MM.1S (cell line): ENCODE measurements around the gene FASTK.

Source experiments
- DNase-seq: peaks from one replicate; pipeline ENCODE4 v3.0.0-alpha.2; 2015
- H2AFZ ChIP-seq: fragments of 300-600 bp; sonication (generic); 2 replicates; pipeline ENCODE4 v1.6.0; 2016; ENCODE audit warnings: antibody characterized with exemption, low read length
- H3F3A ChIP-seq: fragments of 300-600 bp; sonication (generic); 2 replicates; pipeline ENCODE4 v1.6.1; 2016; ENCODE audit warnings: mild to moderate bottlenecking, antibody characterized with exemption, low read length, moderate library complexity, mixed read lengths; ENCODE audit not compliant: insufficient read depth
- H3K27ac ChIP-seq: fragments of 300-600 bp; sonication (generic); 2 replicates; pipeline ENCODE4 v1.5.1; 2016; ENCODE audit warnings: mild to moderate bottlenecking, low read length
- H3K27me3 ChIP-seq: fragments of 300-600 bp; sonication (generic); replicated peaks from 2 replicates; pipeline ENCODE4 v1.6.0; 2016; ENCODE audit warnings: low read length; ENCODE audit not compliant: insufficient read depth
- H3K36me3 ChIP-seq: fragments of 300-600 bp; sonication (generic); replicated peaks from 2 replicates; pipeline ENCODE4 v1.6.1; 2016; ENCODE audit warnings: mild to moderate bottlenecking, low read length, mixed read lengths; ENCODE audit not compliant: insufficient read depth
- H3K4me1 ChIP-seq: fragments of 300-600 bp; sonication (generic); 2 replicates; pipeline ENCODE4 v1.6.1; 2016; ENCODE audit warnings: low read length, mixed read lengths
- H3K4me2 ChIP-seq: fragments of 300-600 bp; sonication (generic); 2 replicates; pipeline ENCODE4 v1.6.0; 2016; ENCODE audit warnings: low read depth, low read length
- H3K4me3 ChIP-seq: fragments of 300-600 bp; sonication (generic); 2 replicates; pipeline ENCODE4 v1.5.1; 2016; ENCODE audit warnings: low read length, mixed read lengths
- H3K79me2 ChIP-seq: fragments of 300-600 bp; sonication (generic); 2 replicates; pipeline ENCODE4 v1.6.1; 2016; ENCODE audit warnings: mixed run types, low read length, mixed read lengths
- H3K9ac ChIP-seq: fragments of 300-600 bp; sonication (generic); 2 replicates; pipeline ENCODE4 v1.6.1; 2016; ENCODE audit warnings: low read length, mixed read lengths
- H3K9me2 ChIP-seq: fragments of 300-600 bp; sonication (generic); replicated peaks from 2 replicates; pipeline ENCODE4 v1.6.1; 2016; ENCODE audit warnings: mild to moderate bottlenecking, low read length, mixed read lengths; ENCODE audit not compliant: insufficient read depth
- H3K9me3 ChIP-seq: fragments of 300-600 bp; sonication (generic); replicated peaks from 2 replicates; pipeline ENCODE4 v1.6.1; 2016; ENCODE audit warnings: mild to moderate bottlenecking, low read length, mixed read lengths; ENCODE audit not compliant: insufficient read depth
- H4K20me1 ChIP-seq: fragments of 300-600 bp; sonication (generic); 2 replicates; pipeline ENCODE4 v1.6.1; 2016; ENCODE audit warnings: mild to moderate bottlenecking, low read length, moderate library complexity, mixed read lengths; ENCODE audit not compliant: insufficient read depth
- EZH2 ChIP-seq: fragments of 300-600 bp; sonication (generic); optimal IDR thresholded peaks from 2 replicates; pipeline ENCODE3; 2017; ENCODE audit warnings: low read depth, mild to moderate bottlenecking, antibody characterized with exemption, low read length, mixed read lengths
- EZH2phosphoT487 ChIP-seq: fragments of 300-600 bp; sonication (generic); IDR thresholded peaks from 2 replicates; pipeline ENCODE4 v1.6.1; 2018; ENCODE audit warnings: antibody characterized with exemption, low read length
- TF ChIP-seq, protein P1 (sequence below): fragments of 300-600 bp; sonication (generic); IDR thresholded peaks from 2 replicates; pipeline ENCODE4 v1.5.1; 2016; ENCODE audit warnings: antibody characterized with exemption, low read length, mixed read lengths

Gene FASTK

DNA sequence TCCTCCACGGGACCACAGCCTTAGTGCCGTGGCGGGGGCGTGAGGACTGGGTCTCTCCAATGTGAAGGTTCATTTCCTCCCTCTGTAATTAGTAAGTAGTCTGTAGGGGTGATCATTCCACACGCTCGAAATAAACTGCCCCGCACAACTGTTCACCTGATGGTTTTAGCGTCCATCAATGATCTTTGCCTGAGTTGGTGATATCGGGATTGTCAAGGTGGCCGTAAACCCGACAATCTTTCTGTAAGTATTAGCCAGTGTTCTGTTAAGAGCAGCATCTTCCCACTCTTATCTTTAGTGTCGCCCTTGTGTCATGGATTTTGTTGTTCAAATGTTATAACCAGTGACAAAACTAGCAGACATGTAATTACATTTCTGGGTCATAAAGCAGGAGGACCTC lies 23.4 kb upstream of the FASTK start:
- TF ChIP-seq EZH2phosphoT487 (no peak), EZH2 (no peak)
- TF ChIP-seq, protein P1, sequence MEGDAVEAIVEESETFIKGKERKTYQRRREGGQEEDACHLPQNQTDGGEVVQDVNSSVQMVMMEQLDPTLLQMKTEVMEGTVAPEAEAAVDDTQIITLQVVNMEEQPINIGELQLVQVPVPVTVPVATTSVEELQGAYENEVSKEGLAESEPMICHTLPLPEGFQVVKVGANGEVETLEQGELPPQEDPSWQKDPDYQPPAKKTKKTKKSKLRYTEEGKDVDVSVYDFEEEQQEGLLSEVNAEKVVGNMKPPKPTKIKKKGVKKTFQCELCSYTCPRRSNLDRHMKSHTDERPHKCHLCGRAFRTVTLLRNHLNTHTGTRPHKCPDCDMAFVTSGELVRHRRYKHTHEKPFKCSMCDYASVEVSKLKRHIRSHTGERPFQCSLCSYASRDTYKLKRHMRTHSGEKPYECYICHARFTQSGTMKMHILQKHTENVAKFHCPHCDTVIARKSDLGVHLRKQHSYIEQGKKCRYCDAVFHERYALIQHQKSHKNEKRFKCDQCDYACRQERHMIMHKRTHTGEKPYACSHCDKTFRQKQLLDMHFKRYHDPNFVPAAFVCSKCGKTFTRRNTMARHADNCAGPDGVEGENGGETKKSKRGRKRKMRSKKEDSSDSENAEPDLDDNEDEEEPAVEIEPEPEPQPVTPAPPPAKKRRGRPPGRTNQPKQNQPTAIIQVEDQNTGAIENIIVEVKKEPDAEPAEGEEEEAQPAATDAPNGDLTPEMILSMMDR, result no peak
- H3K79me2 ChIP-seq, result peaks cover 52% of the 10 kb centered on the region
- no peaks in the 10 kb centered on the region for H3F3A ChIP-seq
- no peaks in the 10 kb centered on the region for H3K36me3 ChIP-seq
- no peak overlapping the region for H3K4me3 ChIP-seq
- no peak for DNase-seq
- no peak overlapping the region for H2AFZ ChIP-seq
- H3K27ac ChIP-seq, result no peak overlapping the region
- no peak overlapping the region for H3K9ac ChIP-seq
- 0 out of 2 replicates have a peak, but pooled peaks cover 5% of the 10 kb centered on the region for H4K20me1 ChIP-seq
- H3K4me1 ChIP-seq, result no peaks in the 10 kb centered on the region
- H3K9me3 ChIP-seq, result no peaks in the 10 kb centered on the region
- no peak overlapping the region for H3K4me2 ChIP-seq
- H3K9me2 ChIP-seq, result no peaks in the 10 kb centered on the region
- H3K27me3 ChIP-seq, result no peaks in the 10 kb centered on the region

- no peak overlapping the region for H2AFZ ChIP-seq
- no peaks in the 10 kb centered on the region for H3K4me1 ChIP-seq
- H3K4me2 ChIP-seq, result no peak overlapping the region
- H3K9ac ChIP-seq, result no peak overlapping the region
- no peak overlapping the region for H3K4me3 ChIP-seq
- H3K27ac ChIP-seq, result no peak overlapping the region
- H3K27me3 ChIP-seq, result no peaks in the 10 kb centered on the region
- 0 out of 2 replicates have a peak, but pooled peaks cover 5% of the 10 kb centered on the region for H4K20me1 ChIP-seq
- H3F3A ChIP-seq, result no peaks in the 10 kb centered on the region
- no peak for DNase-seq
- no peaks in the 10 kb centered on the region for H3K36me3 ChIP-seq
- H3K9me3 ChIP-seq, result no peaks in the 10 kb centered on the region
- H3K79me2 ChIP-seq, result peaks cover 61% of the 10 kb centered on the region
- H3K9me2 ChIP-seq, result no peaks in the 10 kb centered on the region
- TF ChIP-seq, protein P1, result no peak
- TF ChIP-seq EZH2, result no peak
Observed at GRCh38 chr7:151102991-151103390, 22.4 kb upstream of the FASTK start.

GRCh38 chr7:151101621-151102396 lies 21.2 kb upstream of the FASTK start:
- Histone ChIP-seq H3K9me3 (no peaks in the 10 kb centered on the region), H3K27ac (no peak overlapping the region), H3K4me3 (no peak overlapping the region), H3K79me2 (peaks cover 72% of the 10 kb centered on the region), H3K27me3 (no peaks in the 10 kb centered on the region), H3F3A (no peaks in the 10 kb centered on the region), H3K36me3 (no peaks in the 10 kb centered on the region), H3K9me2 (no peaks in the 10 kb centered on the region), H4K20me1 (0 out of 2 replicates have a peak, but pooled peaks cover 5% of the 10 kb centered on the region), H3K9ac (no peak overlapping the region), H3K4me2 (no peak overlapping the region), H3K4me1 (no peaks in the 10 kb centered on the region), H2AFZ (no peak overlapping the region)
- TF ChIP-seq EZH2phosphoT487, result no peak
- no peak for DNase-seq

- no peak overlapping the region for H2AFZ ChIP-seq
- no peaks in the 10 kb centered on the region for H3K9me3 ChIP-seq
- no peak overlapping the region for H3K27ac ChIP-seq
- H4K20me1 ChIP-seq, result 0 out of 2 replicates have a peak, but pooled peaks cover 5% of the 10 kb centered on the region
- H3K36me3 ChIP-seq, result no peaks in the 10 kb centered on the region
- no peak for TF ChIP-seq EZH2phosphoT487
- TF ChIP-seq, protein P1, result no peak
- no peaks in the 10 kb centered on the region for H3F3A ChIP-seq
- H3K9ac ChIP-seq, result no peak overlapping the region
- no peak overlapping the region for H3K4me2 ChIP-seq
- H3K79me2 ChIP-seq, result peaks cover 80% of the 10 kb centered on the region
- H3K27me3 ChIP-seq, result no peaks in the 10 kb centered on the region
- H3K9me2 ChIP-seq, result no peaks in the 10 kb centered on the region
- no peak overlapping the region for H3K4me3 ChIP-seq
- DNase-seq, result no peak
- no peaks in the 10 kb centered on the region for H3K4me1 ChIP-seq
Observed at GRCh38 chr7:151100921-151101320, 20.3 kb upstream of the FASTK start.
